Vagina (tissue), 2 donors: ENCODE results near the gene SCYGR3. TPM values are rescaled to one million over a fixed set of nuclear protein-coding genes. Genes with fewer than 3 reads are reported as not detected.

ENCODE experiments used
- DNase-seq, 2 donors: peaks; one replicate each; pipeline ENCODE4 v3.0.0-alpha.2; 2017; ENCODE audit errors: extremely low spot score in 2 of 2
- H3K27ac ChIP-seq: fragments of 200-600 bp; sonication (generic); one replicate; pipeline ENCODE4 v1.5.1; 2019
- H3K27me3 ChIP-seq: fragments of 200-600 bp; sonication (generic); one replicate; pipeline ENCODE4 v1.5.1; 2019
- H3K36me3 ChIP-seq, 2 donors: fragments of 200-600 bp; sonication (generic); one replicate each; pipeline ENCODE4 v1.5.1; 2017 to 2019
- H3K4me1 ChIP-seq: fragments of 200-600 bp; sonication (generic); one replicate; pipeline ENCODE4 v1.5.1; 2019
- H3K4me3 ChIP-seq, 2 donors: fragments of 200-600 bp; sonication (generic); 1 replicate in 1 of 2; 2 replicates in 1 of 2; pipeline ENCODE4 v1.5.1; 2016 to 2019
- H3K9me3 ChIP-seq: fragments of 200-600 bp; sonication (generic); one replicate; pipeline ENCODE4 v1.5.1; 2019
- POLR2A ChIP-seq, 2 donors: fragments of 450-650 bp; IDR thresholded peaks; one replicate each; pipeline ENCODE4 v1.6.1; 2017; ENCODE audit warnings: antibody characterized with exemption in 2 of 2, mild to moderate bottlenecking in 2 of 2, moderate library complexity in 2 of 2
- POLR2AphosphoS5 ChIP-seq, 2 donors: sonication (generic); formaldehyde crosslinking; IDR thresholded peaks; one replicate each; pipeline ENCODE4 v1.9.0; 2017; ENCODE audit warnings: antibody characterized with exemption in 2 of 2, mild to moderate bottlenecking in 2 of 2, low read depth in 1 of 2; ENCODE audit not compliant: insufficient read depth in 1 of 2
- intact Hi-C: fragments of 100-400 bp; cut with DNase I; formaldehyde crosslinking; loops from one replicate; pipeline ENCODE4 v1.15.1; 2023
- total RNA-seq: library from RNA; depleted of rRNA; stranded (reverse); fragments of >200 nt; gene quantifications from one replicate; pipeline ENCODE4 v1.2.3, GENCODE V29; 2016
- TF ChIP-seq, protein P1 (sequence below), 3 experiments: fragments of 450-650 bp in 2 of 3; fragments of 200-600 bp in 1 of 3; sonication (generic) in 1 of 3; IDR thresholded peaks; one replicate each; pipeline ENCODE4 v1.5.1; 2017 to 2019; ENCODE audit warnings: antibody characterized with exemption in 3 of 3, mild to moderate bottlenecking in 2 of 3, moderate library complexity in 2 of 3

Gene SCYGR3
- total RNA-seq, 1 donor from 2014 or later = not detected

DNA sequence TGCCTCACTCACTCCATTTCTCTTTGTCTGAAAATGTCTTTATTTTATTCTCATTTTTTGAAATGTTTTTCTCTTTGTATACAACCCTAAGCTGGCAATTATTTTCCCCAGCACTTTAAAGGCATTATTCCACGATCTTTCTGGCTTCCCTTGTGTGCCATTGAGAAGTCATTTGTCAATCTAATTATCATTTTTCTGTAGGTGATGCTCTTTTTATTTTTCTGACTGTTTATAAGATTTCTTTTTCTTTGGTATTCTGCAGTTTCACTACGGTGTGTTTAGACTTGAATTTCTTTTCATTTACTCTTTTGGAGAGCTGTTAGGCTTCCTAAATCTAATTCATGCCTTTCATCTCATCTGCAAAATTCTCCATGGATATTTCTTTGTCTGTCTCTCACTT lies 10.8 kb upstream of the SCYGR3 start:
- intact Hi-C loops = no loop called here
- no peaks in the 10 kb centered on the region for H3K9me3 ChIP-seq
- H3K27me3 ChIP-seq = no peaks in the 10 kb centered on the region
- no peak overlapping the region for H3K4me3 ChIP-seq
- TF ChIP-seq, protein P1, sequence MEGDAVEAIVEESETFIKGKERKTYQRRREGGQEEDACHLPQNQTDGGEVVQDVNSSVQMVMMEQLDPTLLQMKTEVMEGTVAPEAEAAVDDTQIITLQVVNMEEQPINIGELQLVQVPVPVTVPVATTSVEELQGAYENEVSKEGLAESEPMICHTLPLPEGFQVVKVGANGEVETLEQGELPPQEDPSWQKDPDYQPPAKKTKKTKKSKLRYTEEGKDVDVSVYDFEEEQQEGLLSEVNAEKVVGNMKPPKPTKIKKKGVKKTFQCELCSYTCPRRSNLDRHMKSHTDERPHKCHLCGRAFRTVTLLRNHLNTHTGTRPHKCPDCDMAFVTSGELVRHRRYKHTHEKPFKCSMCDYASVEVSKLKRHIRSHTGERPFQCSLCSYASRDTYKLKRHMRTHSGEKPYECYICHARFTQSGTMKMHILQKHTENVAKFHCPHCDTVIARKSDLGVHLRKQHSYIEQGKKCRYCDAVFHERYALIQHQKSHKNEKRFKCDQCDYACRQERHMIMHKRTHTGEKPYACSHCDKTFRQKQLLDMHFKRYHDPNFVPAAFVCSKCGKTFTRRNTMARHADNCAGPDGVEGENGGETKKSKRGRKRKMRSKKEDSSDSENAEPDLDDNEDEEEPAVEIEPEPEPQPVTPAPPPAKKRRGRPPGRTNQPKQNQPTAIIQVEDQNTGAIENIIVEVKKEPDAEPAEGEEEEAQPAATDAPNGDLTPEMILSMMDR (IDR thresholded peaks at IDR 0.05) = no peak
- TF ChIP-seq POLR2A (IDR thresholded peaks at IDR 0.05) (no peak), POLR2AphosphoS5 (IDR thresholded peaks at IDR 0.05; ENCODE audit: insufficient read depth in 1 of 2, low read depth in 1 of 2) (no peak)
- no peaks in the 10 kb centered on the region for H3K4me1 ChIP-seq
- H3K27ac ChIP-seq = no peak overlapping the region
- no peaks in the 10 kb centered on the region for H3K36me3 ChIP-seq
- DNase-seq = no peak

DNA sequence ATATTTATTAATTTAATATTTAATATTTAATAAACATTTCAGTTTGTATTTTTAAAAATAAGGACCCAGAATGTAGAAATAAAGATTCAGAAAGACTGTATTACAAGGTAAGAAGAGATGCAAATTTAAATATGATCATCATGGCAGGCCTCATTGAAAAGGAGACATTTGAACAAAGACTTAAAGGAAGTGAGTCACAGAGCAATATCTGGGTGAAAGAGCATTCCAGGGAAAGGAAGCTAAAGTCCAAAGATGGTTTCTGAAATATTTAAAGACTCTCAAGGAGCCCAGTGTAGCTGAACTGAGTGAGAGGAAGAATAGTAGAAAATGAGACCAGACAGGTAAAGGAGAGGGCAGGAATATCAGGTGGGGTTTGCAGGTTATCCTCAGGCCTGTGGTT lies 8.6 kb upstream of the SCYGR3 start:
- H3K27me3 ChIP-seq = no peaks in the 10 kb centered on the region
- DNase-seq = no peak
- H3K27ac ChIP-seq = no peak overlapping the region
- intact Hi-C loops = no loop called here
- no peaks in the 10 kb centered on the region for H3K4me1 ChIP-seq
- TF ChIP-seq POLR2A (IDR thresholded peaks at IDR 0.05) = no peak
- TF ChIP-seq, protein P1 (IDR thresholded peaks at IDR 0.05) = no peak
- no peak for TF ChIP-seq POLR2AphosphoS5 (IDR thresholded peaks at IDR 0.05; ENCODE audit: insufficient read depth in 1 of 2, low read depth in 1 of 2)
- H3K36me3 ChIP-seq = no peaks in the 10 kb centered on the region
- no peak overlapping the region for H3K4me3 ChIP-seq
- H3K9me3 ChIP-seq = no peaks in the 10 kb centered on the region

- Histone ChIP-seq H3K9me3 (no peaks in the 10 kb centered on the region), H3K4me1 (no peaks in the 10 kb centered on the region), H3K36me3 (no peaks in the 10 kb centered on the region), H3K4me3 (no peak within 1 kb of the TSS), H3K27me3 (no peaks in the 10 kb centered on the region), H3K27ac (no peak within 1 kb of the TSS)
- intact Hi-C loops = no loop called here
- DNase-seq = no peak
- TF ChIP-seq, protein P1 (IDR thresholded peaks at IDR 0.05) = no peak
- TF ChIP-seq POLR2A (IDR thresholded peaks at IDR 0.05) (no peak), POLR2AphosphoS5 (IDR thresholded peaks at IDR 0.05; ENCODE audit: insufficient read depth in 1 of 2, low read depth in 1 of 2) (no peak)
Measured at GRCh38 chr2:227617316-227618230, 2.9 kb upstream of the SCYGR3 start, which contains the start of gene SCYGR4. SCYGR4 (plus strand) TSS chr2:227617498; CDS start chr2:227617498, 0 bp downstream.

DNA sequence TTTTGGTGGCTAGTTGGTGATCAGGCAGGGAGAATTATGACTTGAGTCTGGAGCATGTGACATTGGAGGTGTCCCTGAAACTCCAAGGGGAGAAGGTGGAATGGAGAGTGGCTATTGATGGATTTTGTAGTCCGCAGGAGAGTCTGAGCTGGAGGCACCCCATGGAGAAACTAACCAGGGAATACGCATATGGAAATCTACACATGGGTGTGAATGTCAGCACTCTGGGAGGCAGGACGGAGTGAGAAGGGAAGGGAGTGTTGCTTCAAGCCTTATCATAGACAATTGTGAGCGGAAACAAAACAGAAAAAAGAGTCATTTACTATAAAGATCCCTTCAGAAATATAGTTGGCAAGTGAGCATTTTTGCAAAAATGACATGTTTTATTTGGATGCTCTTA lies 2.0 kb upstream of the SCYGR3 start:
- TF ChIP-seq POLR2A (IDR thresholded peaks at IDR 0.05) = no peak
- TF ChIP-seq POLR2AphosphoS5 (IDR thresholded peaks at IDR 0.05; ENCODE audit: insufficient read depth in 1 of 2, low read depth in 1 of 2) = no peak
- TF ChIP-seq, protein P1 (IDR thresholded peaks at IDR 0.05) = no peak
- no peaks in the 10 kb centered on the region for H3K27me3 ChIP-seq
- H3K36me3 ChIP-seq = no peaks in the 10 kb centered on the region
- H3K4me3 ChIP-seq = no peak overlapping the region
- no peaks in the 10 kb centered on the region for H3K4me1 ChIP-seq
- H3K9me3 ChIP-seq = no peaks in the 10 kb centered on the region
- intact Hi-C loops = no loop called here
- H3K27ac ChIP-seq = no peak overlapping the region
- no peak for DNase-seq

- intact Hi-C loops = no loop called here
- no peak overlapping the region for H3K27ac ChIP-seq
- H3K9me3 ChIP-seq = no peaks in the 10 kb centered on the region
- no peaks in the 10 kb centered on the region for H3K36me3 ChIP-seq
- no peak for DNase-seq
- TF ChIP-seq, protein P1 (IDR thresholded peaks at IDR 0.05) = no peak
- TF ChIP-seq POLR2A (IDR thresholded peaks at IDR 0.05) = no peak
- no peak for TF ChIP-seq POLR2AphosphoS5 (IDR thresholded peaks at IDR 0.05; ENCODE audit: insufficient read depth in 1 of 2, low read depth in 1 of 2)
- no peaks in the 10 kb centered on the region for H3K27me3 ChIP-seq
- no peak overlapping the region for H3K4me3 ChIP-seq
- H3K4me1 ChIP-seq = no peaks in the 10 kb centered on the region
Measured at GRCh38 chr2:227615906-227616305, 1.3 kb upstream of the SCYGR3 start.
